ENCODE measurements around the gene PRKCE.

The PRKCE gene

DNA sequence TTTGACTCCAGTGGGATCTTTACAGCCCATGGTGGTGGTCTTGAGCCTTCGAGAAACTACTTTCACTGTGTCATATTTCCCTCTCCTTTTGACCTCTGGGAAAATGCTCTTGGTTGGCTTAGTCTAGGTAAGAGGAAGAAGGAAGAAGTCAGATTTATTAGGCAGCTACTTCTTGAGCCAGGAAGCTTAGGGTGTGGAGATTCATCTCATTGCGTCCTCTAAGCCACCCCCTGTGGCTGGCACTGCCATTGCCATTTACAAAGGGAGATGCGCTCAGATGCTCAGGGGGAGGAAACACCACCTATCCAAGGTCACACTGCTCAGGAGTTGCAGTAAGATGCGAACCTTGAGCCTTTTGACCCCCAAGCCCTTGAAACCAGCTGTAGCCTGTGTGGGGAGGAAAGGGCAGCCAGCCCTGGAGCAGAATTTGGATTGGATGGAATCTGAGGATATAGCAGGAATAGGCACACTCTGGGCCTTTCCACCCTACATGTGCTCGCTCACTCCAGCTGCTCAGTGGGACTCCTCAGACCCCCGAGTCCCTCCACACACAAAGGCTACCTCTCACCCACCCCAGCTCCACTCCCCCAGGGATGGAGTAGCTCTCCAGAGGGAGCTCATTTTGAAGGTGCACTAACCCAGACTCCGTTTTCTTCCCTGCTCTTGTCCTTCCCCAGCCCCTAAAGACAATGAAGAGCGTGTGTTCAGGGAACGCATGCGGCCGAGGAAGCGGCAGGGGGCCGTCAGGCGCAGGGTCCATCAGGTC lies 324.5 kb downstream of the PRKCE start:
- DNase-seq (ENCODE audit: low spot score) = peak; percentile 25
- in situ Hi-C loops (cut with MboI; ENCODE audit: low sequenced_read_pairs, unreplicated experiment) = no loop called here
- TF ChIP-seq CTCF (IDR thresholded peaks at IDR 0.05; ENCODE audit: borderline replicate concordance, control extremely low read depth, extremely low read depth, insufficient read depth, missing control alignments) = no peak

GRCh38 chr2:45978302-45978859 lies 326.9 kb downstream of the PRKCE start:
- no peak for TF ChIP-seq CTCF (IDR thresholded peaks at IDR 0.05; ENCODE audit: borderline replicate concordance, control extremely low read depth, extremely low read depth, insufficient read depth, missing control alignments)
- DNase-seq (ENCODE audit: low spot score) = no peak
- in situ Hi-C loops (cut with MboI; ENCODE audit: low sequenced_read_pairs, unreplicated experiment) = no loop called here

DNA sequence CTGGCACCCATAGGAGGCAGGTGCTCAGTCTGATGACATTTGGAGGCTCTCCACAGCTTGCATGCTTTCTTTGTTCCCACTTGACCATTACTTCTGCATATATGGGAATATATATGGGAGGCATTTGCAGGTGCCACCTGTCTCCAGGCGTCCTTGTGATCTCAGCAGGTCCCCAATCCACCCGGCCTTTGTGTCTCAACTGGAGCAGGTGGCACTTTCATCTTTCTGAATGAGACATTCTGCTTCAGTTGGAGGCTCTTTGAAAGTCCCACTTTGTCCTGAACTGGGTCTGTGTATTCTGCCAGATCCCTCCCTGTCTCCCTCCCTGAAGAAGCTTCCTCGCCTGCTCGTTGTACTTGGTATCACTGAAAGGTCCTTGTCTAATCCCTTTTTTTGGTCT lies 327.6 kb downstream of the PRKCE start:
- no peak for TF ChIP-seq CTCF (IDR thresholded peaks at IDR 0.05; ENCODE audit: borderline replicate concordance, control extremely low read depth, extremely low read depth, insufficient read depth, missing control alignments)
- in situ Hi-C loops (cut with MboI; ENCODE audit: low sequenced_read_pairs, unreplicated experiment) = no loop called here
- DNase-seq (ENCODE audit: low spot score) = no peak

GRCh38 chr2:45980161-45980865 lies 328.8 kb downstream of the PRKCE start:
- in situ Hi-C loops (cut with MboI; ENCODE audit: low sequenced_read_pairs, unreplicated experiment) = no loop called here
- DNase-seq (ENCODE audit: low spot score) = no peak
- no peak for TF ChIP-seq CTCF (IDR thresholded peaks at IDR 0.05; ENCODE audit: borderline replicate concordance, control extremely low read depth, extremely low read depth, insufficient read depth, missing control alignments)

GRCh38 chr2:45981384-45981930 lies 330.0 kb downstream of the PRKCE start:
- DNase-seq (ENCODE audit: low spot score) = no peak
- in situ Hi-C loops (cut with MboI; ENCODE audit: low sequenced_read_pairs, unreplicated experiment) = no loop called here
- no peak for TF ChIP-seq CTCF (IDR thresholded peaks at IDR 0.05; ENCODE audit: borderline replicate concordance, control extremely low read depth, extremely low read depth, insufficient read depth, missing control alignments)

DNA sequence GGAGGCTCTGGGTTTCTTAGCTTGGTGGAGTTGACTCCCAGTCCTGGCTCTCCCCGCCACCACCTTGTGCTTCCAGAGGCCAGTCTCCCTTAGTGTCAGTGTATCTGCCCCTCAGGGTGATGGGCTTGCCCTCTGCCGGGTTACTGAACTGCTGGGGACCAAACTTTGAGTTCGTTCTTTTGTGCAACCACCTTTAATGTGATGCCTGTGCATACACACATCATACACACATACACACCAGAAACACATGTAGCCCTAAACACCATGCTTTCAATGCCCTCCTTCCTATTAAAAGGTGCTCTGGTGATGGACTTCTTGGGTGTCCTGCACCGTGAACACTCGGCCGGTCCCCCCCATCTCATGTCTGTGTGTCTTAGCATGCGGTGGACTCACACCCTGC lies 330.6 kb downstream of the PRKCE start:
- no peak for TF ChIP-seq CTCF (IDR thresholded peaks at IDR 0.05; ENCODE audit: borderline replicate concordance, control extremely low read depth, extremely low read depth, insufficient read depth, missing control alignments)
- in situ Hi-C loops (cut with MboI; ENCODE audit: low sequenced_read_pairs, unreplicated experiment) = no loop called here
- DNase-seq (ENCODE audit: low spot score) = no peak
